HG03045 (cell line): ENCODE results near the gene ATXN7L3.
A peak's percentile ranks its signal among the peaks of the same experiment; 100 is the strongest.

Source experiments
- ATAC-seq: cut with Tn5 transposase; IDR thresholded peaks from one replicate; pipeline ENCODE4 v1.9.1; 2021; ENCODE audit warnings: mild to moderate bottlenecking, moderate library complexity; ENCODE audit not compliant: unreplicated experiment

ATXN7L3 gene

DNA sequence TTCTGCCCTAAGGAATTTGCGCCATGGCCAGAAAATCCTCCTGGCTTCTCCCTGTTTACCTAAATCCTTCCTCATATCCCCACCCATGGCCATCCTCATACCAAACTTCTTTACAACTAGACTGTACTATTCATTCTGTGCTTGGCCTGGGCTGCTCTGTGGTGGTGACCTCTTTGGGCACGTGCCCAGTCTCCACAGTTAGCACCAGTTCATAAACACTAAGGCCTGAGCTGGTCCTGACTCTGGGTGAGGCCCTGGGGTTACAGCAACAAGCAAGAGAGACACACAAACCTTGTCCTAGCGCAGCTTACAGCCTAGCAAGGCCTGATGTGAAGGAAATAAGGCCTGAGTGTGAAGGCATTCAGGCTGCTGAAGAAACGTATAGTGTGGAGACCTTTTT lies 3.1 kb upstream of the ATXN7L3 start:
- no peak for ATAC-seq

GRCh38 chr17:44200478-44201155 lies 933 bp upstream of the ATXN7L3 start:
- no peak for ATAC-seq

GRCh38 chr17:44198721-44199552 lies 747 bp downstream of the ATXN7L3 start:
- ATAC-seq, result peak; percentile 29

GRCh38 chr17:44197980-44198720 lies 1.5 kb downstream of the ATXN7L3 start:
- no peak for ATAC-seq

DNA sequence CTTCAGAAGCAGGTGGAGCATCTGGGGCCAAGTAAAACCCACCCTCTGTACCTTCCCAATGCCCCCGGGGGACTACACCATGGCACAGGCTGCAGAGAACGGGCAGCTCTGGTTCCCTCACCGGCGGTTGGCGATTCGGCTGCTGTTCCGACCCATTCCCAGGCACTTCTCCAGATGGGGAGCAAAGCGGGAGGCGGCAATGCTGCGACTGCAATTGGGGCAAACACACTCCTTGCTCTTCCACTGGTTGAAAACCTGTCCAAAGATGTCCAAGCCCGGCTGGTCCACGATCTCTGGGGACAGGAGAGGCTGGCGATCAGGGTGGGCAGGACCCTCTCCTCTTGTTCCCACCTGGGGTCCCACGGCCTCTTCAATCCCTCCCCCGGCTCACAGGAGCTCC lies 2.6 kb downstream of the ATXN7L3 start:
- ATAC-seq, result no peak

- no peak for ATAC-seq
These were observed 6.2 kb downstream of the ATXN7L3 start for GRCh38 chr17:44193326-44194084.

DNA sequence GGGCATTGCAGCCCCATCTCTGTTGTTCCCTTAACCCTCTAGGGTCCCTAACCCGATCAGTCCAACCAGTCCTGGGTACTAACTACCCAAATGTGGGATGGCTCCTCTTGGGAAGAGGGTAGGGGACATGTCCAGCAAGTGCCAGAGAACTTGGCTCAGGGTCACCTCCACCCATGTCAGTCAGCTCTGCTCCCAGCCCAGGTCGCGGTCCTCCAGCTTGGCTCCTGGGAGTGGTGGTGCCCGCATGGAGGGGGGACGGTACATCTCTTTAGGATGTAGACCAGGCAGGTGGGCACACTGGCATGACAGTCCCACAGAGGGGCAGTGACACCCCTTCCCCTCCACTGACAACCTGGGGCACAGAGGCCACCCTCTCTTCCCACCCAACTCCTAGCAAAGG lies 6.9 kb downstream of the ATXN7L3 start:
- ATAC-seq, result no peak

DNA sequence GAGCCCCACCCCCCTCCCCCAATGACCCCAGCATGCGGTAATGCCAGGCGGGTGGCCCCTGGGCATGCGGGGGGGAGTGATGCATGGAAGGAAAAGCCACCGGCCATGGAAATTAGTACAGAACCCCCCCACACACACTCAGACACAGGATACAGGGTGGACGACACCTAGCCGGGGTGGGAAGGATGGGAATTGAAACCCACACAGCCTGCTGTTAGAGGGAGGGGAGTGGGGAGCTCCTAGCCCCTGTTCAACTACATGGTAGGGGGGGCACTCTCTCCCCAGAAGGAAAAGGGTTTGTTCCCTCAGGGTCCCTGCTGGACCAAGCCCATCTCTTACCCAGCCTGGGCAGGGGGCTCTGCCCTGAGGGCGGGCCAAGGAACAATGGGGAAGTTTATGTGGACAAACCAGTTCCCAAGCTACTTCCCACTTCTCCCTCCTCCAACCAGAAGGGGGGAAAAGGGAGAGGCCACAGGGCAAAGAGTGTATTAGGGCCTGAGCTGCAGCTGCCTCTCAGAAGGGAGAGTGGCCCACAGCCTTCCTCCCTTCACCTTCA lies 7.7 kb downstream of the ATXN7L3 start:
- no peak for ATAC-seq

- no peak for ATAC-seq
These were observed 8.3 kb downstream of the ATXN7L3 start for GRCh38 chr17:44191369-44191768.

DNA sequence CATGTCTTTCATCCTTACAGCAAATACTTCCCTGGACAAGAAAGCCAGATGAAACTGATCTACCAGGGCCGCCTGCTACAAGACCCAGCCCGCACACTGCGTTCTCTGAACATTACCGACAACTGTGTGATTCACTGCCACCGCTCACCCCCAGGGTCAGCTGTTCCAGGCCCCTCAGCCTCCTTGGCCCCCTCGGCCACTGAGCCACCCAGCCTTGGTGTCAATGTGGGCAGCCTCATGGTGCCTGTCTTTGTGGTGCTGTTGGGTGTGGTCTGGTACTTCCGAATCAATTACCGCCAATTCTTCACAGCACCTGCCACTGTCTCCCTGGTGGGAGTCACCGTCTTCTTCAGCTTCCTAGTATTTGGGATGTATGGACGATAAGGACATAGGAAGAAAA lies 9.2 kb downstream of the ATXN7L3 start:
- no peak for ATAC-seq

GRCh38 chr17:44188576-44189403 lies 10.9 kb downstream of the ATXN7L3 start:
- no peak for ATAC-seq

- ATAC-seq, result peak; percentile 33
These were observed 12.4 kb downstream of the ATXN7L3 start for GRCh38 chr17:44187131-44187899.

- peak; percentile 85 for ATAC-seq
These were observed 13.2 kb downstream of the ATXN7L3 start, which contains the start of gene TMUB2 for GRCh38 chr17:44186307-44187130. TMUB2 (plus strand) TSS chr17:44186972; CDS start chr17:44187709, 737 bp downstream.

- no peak for ATAC-seq
These were observed 15.4 kb downstream of the ATXN7L3 start for GRCh38 chr17:44184212-44184810.

- no peak for ATAC-seq
These were observed 16.7 kb downstream of the ATXN7L3 start for GRCh38 chr17:44183024-44183423.

DNA sequence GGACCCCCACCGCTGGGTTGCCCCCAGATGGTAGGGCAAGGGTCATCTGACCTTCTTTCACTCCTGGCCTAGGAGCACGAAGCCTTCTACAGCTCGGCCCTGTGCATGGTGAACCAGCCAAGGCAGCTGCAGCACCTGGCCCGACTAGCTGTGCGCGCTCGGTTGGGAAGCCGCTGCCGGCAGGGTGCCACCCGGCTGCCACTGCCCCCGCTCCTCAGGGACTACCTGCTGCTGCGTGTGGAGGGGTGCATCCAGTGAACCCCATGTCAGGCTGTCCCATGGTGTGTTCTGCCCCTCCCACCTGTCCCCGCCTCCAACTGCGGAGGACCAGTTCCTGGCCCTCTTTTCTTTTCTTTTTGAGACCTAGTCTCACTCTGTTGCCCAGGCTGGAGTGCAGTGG lies 21.6 kb downstream of the ATXN7L3 start:
- ATAC-seq, result no peak

- ATAC-seq, result no peak
These were observed 22.0 kb downstream of the ATXN7L3 start for GRCh38 chr17:44177640-44178039.
